Testis (tissue), 3 donors: ENCODE data around the gene EFR3B. TPM values are rescaled to one million over a fixed set of nuclear protein-coding genes. Genes with fewer than 3 reads are reported as not detected.

Source experiments
- DNase-seq: peaks from one replicate; pipeline ENCODE4 v3.0.0-alpha.2; 2019
- H3K27ac ChIP-seq, 2 donors: fragments of 200-600 bp; sonication (generic); one replicate each; pipeline ENCODE4 v1.5.1; 2019
- H3K27me3 ChIP-seq: fragments of 200-600 bp; sonication (generic); one replicate; pipeline ENCODE4 v1.5.1; 2019
- H3K36me3 ChIP-seq: fragments of 200-600 bp; sonication (generic); one replicate; pipeline ENCODE4 v1.5.1; 2017; ENCODE audit warnings: low read depth; ENCODE audit errors: missing control alignments
- H3K4me1 ChIP-seq: fragments of 200-600 bp; sonication (generic); one replicate; pipeline ENCODE4 v1.5.1; 2019
- H3K4me3 ChIP-seq, 2 donors: fragments of 200-600 bp; sonication (generic); one replicate each; pipeline ENCODE4 v1.5.1; 2017 to 2019
- H3K9me3 ChIP-seq: fragments of 200-600 bp; sonication (generic); one replicate; pipeline ENCODE4 v1.5.1; 2017
- POLR2A ChIP-seq: fragments of 450-650 bp; IDR thresholded peaks from one replicate; pipeline ENCODE4 v1.6.1; 2017; ENCODE audit warnings: antibody characterized with exemption, mild to moderate bottlenecking, moderate library complexity
- WGBS, 2 donors: methylation state at CpG; one replicate each; pipeline ENCODE4 v1.1.5; 2018; 5-methylcytosine and 5-hydroxymethylcytosine counted together
- intact Hi-C: fragments of 100-400 bp; cut with DNase I; formaldehyde crosslinking; loops from one replicate; pipeline ENCODE4 v1.15.1; 2023; ENCODE audit warnings: low total_unique reads
- polyA plus RNA-seq: library from polyadenylated mRNA; stranded (reverse); fragments of 350-450 nt; fragmentation: Illumina TruSeq; extraction: RNeasy Lipid Tissue Mini Kit (QIAGEN cat#74804); gene quantifications from one replicate; pipeline ENCODE4 v1.2.3, GENCODE V29; 2014; ENCODE audit warnings: low read depth, low replicate concordance; ENCODE audit not compliant: insufficient read depth
- total RNA-seq, 2 donors: library from RNA; depleted of rRNA; stranded (reverse); fragments of >200 nt; gene quantifications; one replicate each; pipeline ENCODE4 v1.2.3, GENCODE V29; 2016
- TF ChIP-seq, protein P1 (sequence below), 3 experiments: fragments of 450-650 bp in 2 of 3; fragments of 200-600 bp in 1 of 3; sonication (generic) in 1 of 3; IDR thresholded peaks; one replicate each; pipeline ENCODE4 v1.5.1; 2016 to 2019; ENCODE audit warnings: antibody characterized with exemption in 3 of 3, mild to moderate bottlenecking in 2 of 3, moderate library complexity in 1 of 3

The EFR3B gene
- total and polyA plus RNA-seq, 3 donors from 2014 or later = 3.0 to 3.7 (median 3.6) TPM

DNA sequence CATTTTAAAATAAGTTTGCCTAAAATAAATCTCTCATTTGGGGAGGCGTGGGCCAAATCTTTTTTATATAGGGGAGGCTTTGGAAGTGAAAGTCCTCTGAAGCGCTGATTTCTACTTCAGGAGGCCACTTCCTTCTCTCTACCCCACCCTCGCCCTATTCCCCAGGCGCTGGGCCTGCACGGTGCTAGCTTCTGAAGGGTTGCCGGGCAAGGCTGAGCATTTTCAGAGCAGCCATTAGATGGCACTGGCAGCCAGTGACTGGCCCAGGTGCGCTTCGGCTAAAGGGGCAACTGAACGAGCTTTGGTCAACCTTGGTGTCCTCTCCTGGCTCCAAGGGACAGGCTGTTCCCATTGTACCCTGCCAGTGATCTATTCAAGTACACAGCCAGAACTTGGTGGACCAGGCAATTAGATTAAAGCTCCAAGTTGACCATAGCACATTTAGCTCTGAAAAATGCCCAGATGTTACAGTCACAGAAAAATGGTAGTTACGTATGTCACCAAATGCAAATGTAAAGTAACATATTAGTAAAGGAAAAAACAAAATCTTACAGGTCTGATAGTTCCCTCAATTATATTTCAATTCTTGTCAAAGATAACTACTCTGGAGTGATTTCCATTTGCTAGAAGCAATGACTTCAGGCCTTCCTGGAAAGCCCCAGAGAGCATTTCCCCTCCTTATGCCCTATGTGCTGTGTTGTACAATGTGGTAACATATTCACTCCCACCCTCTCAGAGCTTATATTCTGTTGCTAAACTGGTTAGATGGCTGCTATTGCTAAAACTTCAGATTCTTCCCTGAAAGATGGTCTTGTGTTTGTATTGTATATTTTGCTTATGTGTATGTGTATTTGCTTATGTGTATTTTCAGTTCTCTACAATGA lies 124.4 kb downstream of the EFR3B start:
- TF ChIP-seq, protein P1, sequence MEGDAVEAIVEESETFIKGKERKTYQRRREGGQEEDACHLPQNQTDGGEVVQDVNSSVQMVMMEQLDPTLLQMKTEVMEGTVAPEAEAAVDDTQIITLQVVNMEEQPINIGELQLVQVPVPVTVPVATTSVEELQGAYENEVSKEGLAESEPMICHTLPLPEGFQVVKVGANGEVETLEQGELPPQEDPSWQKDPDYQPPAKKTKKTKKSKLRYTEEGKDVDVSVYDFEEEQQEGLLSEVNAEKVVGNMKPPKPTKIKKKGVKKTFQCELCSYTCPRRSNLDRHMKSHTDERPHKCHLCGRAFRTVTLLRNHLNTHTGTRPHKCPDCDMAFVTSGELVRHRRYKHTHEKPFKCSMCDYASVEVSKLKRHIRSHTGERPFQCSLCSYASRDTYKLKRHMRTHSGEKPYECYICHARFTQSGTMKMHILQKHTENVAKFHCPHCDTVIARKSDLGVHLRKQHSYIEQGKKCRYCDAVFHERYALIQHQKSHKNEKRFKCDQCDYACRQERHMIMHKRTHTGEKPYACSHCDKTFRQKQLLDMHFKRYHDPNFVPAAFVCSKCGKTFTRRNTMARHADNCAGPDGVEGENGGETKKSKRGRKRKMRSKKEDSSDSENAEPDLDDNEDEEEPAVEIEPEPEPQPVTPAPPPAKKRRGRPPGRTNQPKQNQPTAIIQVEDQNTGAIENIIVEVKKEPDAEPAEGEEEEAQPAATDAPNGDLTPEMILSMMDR (IDR thresholded peaks at IDR 0.05) = no peak
- no peak for TF ChIP-seq POLR2A
- no peaks in the 10 kb centered on the region for H3K9me3 ChIP-seq
- no peaks in the 10 kb centered on the region for H3K27me3 ChIP-seq
- 68 to 80% methylated on average over 8 to 10 of the region's 10 CpGs for WGBS, 2 donors
- no peak overlapping the region for H3K4me3 ChIP-seq
- no peak overlapping the region for H3K27ac ChIP-seq
- no peaks in the 10 kb centered on the region for H3K36me3 ChIP-seq
- peak; percentile 59 for DNase-seq
- intact Hi-C loops = no loop called here
- H3K4me1 ChIP-seq = no peaks in the 10 kb centered on the region

DNA sequence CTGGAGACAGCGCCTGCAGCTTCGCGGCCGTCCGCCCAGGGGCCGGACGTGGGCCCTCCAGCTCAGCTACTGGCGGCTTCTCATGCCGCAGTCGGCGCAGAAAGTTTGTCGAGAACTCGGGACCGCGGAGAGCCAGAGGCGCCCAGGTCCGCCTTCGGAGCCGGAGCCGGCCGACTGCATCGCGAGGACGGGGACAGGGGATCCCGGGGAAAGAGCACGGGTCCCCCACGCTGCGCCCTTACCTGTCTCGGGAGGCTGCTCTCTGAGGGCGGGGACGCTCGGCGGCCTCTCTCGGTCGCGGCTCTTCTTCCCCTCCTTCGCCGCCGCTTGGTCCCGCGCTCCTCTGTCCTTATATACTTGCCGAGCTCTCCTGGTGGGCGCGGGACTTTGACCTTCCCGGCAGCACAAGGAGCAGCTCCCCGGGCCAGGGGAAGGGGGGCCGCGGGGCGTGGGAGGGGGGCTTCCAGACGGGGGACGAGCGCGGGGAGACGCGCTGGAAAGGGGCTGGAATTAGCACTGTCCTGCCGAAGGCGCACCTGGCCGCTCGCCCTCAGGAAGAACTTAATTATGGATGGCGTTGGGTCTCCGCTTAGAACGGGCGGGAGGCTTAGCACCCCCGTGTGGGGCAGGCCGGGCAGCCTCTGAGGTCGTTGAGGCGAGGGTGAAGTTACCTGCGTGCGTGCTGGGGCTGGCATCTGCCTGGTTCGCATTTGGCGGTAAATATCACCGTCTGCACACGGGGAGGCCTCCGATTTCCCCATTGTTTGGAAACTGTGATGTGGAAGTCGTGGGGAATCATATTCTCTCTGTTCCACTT lies 126.6 kb downstream of the EFR3B start, which contains the start of gene POMC:
POMC (minus strand) TSS at position 325 of the 817 bp plus-strand sequence. CDS start 3,808 bp downstream, outside the sequence.
- Histone ChIP-seq H3K36me3 (no peaks in the 10 kb centered on the region), H3K9me3 (no peaks in the 10 kb centered on the region), H3K4me3 (peak within 1 kb of the TSS; percentile 29 to 43), H3K4me1 (no peaks in the 10 kb centered on the region), H3K27me3 (no peaks in the 10 kb centered on the region), H3K27ac (no peak within 1 kb of the TSS)
- TF ChIP-seq POLR2A = no peak
- TF ChIP-seq, protein P1 (IDR thresholded peaks at IDR 0.05) = no peak
- WGBS, 2 donors = 10 to 20% methylated on average over 33 to 63 of the region's 75 CpGs
- peak; percentile 32 for DNase-seq
- intact Hi-C loops = no loop called here

DNA sequence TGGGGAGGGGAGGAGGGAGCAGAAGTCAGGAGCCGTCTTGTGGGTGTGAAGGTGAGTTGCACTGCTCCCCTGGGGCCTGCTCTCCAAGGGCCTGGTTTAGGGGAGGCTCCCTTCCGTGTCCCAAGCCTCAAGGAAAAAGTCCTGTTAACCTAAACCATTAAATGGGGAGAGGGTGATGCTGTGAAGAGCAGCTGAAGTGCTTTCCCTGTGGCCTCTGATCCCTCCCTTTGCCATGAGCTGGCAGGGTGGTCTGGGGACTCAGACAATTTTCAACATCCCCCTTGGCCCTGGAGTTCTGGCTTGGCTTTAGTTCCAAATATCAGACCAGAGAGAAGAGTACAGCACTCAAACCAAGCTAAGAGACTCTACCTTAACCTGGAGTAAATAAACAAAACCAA lies 127.2 kb downstream of the EFR3B start:
- Histone ChIP-seq H3K9me3 (no peaks in the 10 kb centered on the region), H3K27ac (no peak overlapping the region), H3K4me3 (peak overlapping the region in 1 of 2 donors; percentile 43), H3K4me1 (no peaks in the 10 kb centered on the region), H3K36me3 (no peaks in the 10 kb centered on the region), H3K27me3 (no peaks in the 10 kb centered on the region)
- 52 to 67% methylated on average over 2 of the region's 2 CpGs for WGBS, 2 donors
- TF ChIP-seq, protein P1 (IDR thresholded peaks at IDR 0.05) = no peak
- TF ChIP-seq POLR2A = no peak
- intact Hi-C loops = no loop called here
- DNase-seq = no peak

DNA sequence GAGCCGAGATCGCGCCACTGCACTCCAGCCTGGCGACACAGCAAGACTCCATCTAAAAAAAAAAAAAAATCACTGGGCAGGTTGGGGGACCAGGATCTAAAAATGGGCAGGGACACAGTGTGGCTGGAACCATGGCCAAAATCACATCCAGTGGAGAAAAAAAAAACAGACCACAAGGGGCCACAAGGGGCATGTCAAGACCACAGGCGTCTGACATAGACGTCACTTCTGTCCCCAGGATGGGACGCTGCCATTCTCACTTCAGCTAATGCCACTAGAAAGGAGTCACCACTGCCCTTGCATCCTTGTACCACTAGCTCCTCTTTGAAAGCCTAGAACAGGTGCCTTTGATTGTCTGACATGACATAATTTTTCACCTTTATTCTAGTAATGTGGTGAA lies 129.0 kb downstream of the EFR3B start:
- Histone ChIP-seq H3K27ac (no peak overlapping the region), H3K9me3 (no peaks in the 10 kb centered on the region), H3K36me3 (no peaks in the 10 kb centered on the region), H3K4me3 (no peak overlapping the region), H3K4me1 (no peaks in the 10 kb centered on the region), H3K27me3 (no peaks in the 10 kb centered on the region)
- no peak for DNase-seq
- TF ChIP-seq POLR2A = no peak
- TF ChIP-seq, protein P1 (IDR thresholded peaks at IDR 0.05) = no peak
- 89 to 98% methylated on average over 7 of the region's 7 CpGs for WGBS, 2 donors
- intact Hi-C loops = no loop called here
